AG04450 (cell line): Measurements from ENCODE around the gene SULT1A2. TPM values are rescaled to one million over a fixed set of nuclear protein-coding genes. Genes with fewer than 3 reads are reported as not detected.

Experiments used
- CTCF ChIA-PET: fragments of 300-600, 350-600 bp; formaldehyde crosslinking; extraction: SDS; loops from one replicate; lab custom pipeline; 2022; ENCODE audit warnings: antibody characterized with exemption, inconsistent platforms; lab: Charles Lee
- POLR2A ChIA-PET: fragments of 350-600 bp; formaldehyde crosslinking; extraction: SDS; loops from one replicate; lab custom pipeline; 2021; ENCODE audit warnings: antibody characterized with exemption, inconsistent platforms; lab: Yijun Ruan, JAX
- DNase-seq: peaks from one replicate; pipeline ENCODE4 v3.0.0-alpha.2; 2011; ENCODE audit warnings: low read depth, low spot score
- H3K27ac ChIP-seq: one replicate; pipeline ENCODE4 v1.5.1; 2012; ENCODE audit warnings: low read depth, low read length, control low read depth
- H3K27me3 ChIP-seq: one replicate; pipeline ENCODE4 v1.6.0; 2012; ENCODE audit warnings: low read length; ENCODE audit not compliant: control insufficient read depth, insufficient read depth
- H3K4me3 ChIP-seq: 2 replicates; pipeline ENCODE4 v1.5.1; 2011; ENCODE audit warnings: mild to moderate bottlenecking, low read depth, low read length, control low read depth
- H3K9me3 ChIP-seq: 2 replicates; pipeline ENCODE4 v1.5.1; 2012; ENCODE audit warnings: low read length; ENCODE audit not compliant: control insufficient read depth, insufficient read depth
- polyA plus RNA-seq: library from polyadenylated mRNA; depleted of rRNA; stranded (reverse); fragments of >200 nt; gene quantifications from 2 replicates; pipeline ENCODE4 v1.2.3, GENCODE V29; 2011
- TF ChIP-seq, protein P1 (sequence below): IDR thresholded peaks from 2 replicates; pipeline ENCODE4 v1.5.1; 2011; ENCODE audit warnings: low read depth, low read length, control low read depth, inconsistent platforms

The SULT1A2 gene
- polyA plus RNA-seq, 1 experiment = 0.12 TPM

DNA sequence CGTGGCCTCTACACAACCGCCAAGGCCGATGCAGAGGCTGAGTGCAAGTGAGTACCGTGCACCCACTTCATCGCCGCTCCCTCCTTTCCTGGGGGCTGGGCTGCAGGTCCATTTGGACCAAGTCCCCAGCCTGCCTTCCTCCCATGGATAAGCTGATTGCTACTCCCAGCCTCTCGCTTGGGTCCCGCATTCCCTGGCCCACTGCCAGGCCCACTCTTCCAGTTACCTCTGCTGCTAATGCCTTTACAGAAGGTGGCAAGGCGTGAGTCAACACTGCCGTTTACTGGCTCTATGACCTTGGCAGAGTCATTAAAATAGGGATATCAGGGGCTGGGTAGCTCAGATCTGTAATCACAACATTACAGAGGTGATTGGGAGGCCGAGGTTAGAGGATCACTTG lies 11.2 kb downstream of the SULT1A2 start:
- POLR2A ChIA-PET = no interaction called here
- CTCF ChIA-PET = no interaction called here
- H3K9me3 ChIP-seq = no peaks in the 10 kb centered on the region
- no peak overlapping the region for H3K4me3 ChIP-seq
- DNase-seq = no peak
- no peak overlapping the region for H3K27ac ChIP-seq
- H3K27me3 ChIP-seq = no peaks in the 10 kb centered on the region
- TF ChIP-seq, protein P1, sequence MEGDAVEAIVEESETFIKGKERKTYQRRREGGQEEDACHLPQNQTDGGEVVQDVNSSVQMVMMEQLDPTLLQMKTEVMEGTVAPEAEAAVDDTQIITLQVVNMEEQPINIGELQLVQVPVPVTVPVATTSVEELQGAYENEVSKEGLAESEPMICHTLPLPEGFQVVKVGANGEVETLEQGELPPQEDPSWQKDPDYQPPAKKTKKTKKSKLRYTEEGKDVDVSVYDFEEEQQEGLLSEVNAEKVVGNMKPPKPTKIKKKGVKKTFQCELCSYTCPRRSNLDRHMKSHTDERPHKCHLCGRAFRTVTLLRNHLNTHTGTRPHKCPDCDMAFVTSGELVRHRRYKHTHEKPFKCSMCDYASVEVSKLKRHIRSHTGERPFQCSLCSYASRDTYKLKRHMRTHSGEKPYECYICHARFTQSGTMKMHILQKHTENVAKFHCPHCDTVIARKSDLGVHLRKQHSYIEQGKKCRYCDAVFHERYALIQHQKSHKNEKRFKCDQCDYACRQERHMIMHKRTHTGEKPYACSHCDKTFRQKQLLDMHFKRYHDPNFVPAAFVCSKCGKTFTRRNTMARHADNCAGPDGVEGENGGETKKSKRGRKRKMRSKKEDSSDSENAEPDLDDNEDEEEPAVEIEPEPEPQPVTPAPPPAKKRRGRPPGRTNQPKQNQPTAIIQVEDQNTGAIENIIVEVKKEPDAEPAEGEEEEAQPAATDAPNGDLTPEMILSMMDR = no peak

DNA sequence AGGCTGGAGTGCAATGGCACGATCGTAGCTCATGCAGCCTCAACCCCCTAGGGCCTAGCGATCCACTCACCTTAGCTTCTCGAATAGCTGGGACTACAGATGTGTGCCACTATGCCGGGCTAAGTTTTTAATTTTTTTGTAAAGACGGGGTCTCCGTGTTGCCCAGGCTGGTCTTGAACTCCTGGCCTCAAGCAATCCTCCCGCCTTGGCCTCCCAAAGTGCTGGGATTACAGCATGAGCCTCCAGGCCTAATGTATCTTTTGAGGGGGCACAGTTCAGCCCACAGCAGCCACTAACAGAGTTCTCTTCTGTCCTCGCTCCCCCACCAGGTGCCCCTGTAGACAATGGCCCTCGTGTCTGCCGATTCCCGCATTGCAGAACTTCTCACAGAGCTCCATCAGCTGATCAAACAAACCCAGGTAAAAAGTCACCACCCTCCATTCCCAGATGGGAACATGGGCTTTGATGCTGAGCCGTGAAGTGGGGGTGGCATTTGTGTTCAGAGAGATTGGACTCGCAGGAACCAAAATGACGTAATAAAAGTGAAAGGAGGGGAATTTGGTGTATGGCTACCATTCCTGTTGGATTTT lies 16.0 kb downstream of the SULT1A2 start:
- ChIA-PET POLR2A (no interaction called here), CTCF (no interaction called here)
- no peak overlapping the region for H3K4me3 ChIP-seq
- DNase-seq = no peak
- H3K27ac ChIP-seq = no peak overlapping the region
- no peaks in the 10 kb centered on the region for H3K27me3 ChIP-seq
- TF ChIP-seq, protein P1 = no peak
- no peaks in the 10 kb centered on the region for H3K9me3 ChIP-seq

DNA sequence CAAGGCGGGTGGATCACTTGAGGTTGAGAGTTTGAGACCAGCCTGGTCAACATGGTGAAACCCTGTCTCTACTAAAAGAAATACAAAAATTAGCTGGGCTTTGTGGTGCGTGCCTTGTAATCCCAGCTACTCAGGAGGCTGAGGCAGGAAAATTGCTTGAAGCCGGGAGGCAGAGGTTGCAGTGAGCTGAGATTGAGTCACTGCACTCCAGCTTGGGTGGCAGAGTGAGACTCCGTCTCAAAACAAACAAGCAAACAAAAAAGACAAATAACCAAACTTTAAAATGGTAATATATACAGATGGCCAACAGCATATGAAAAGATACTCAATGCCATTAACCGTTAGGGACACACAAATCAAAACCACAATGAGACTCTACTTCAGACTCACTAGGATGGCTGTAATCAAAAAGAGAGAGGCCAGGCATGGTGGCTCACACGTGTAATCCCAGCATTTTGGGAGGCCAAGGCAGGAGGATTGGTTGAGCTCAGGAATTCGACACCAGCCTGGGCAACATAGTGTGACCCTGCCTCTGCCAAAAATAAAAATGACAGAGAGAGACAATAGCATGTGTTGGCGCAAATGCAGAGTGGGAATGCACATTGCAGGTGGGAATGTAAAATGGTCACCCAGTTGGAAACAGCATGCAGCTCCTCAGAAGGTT lies 21.3 kb downstream of the SULT1A2 start:
- Histone ChIP-seq H3K27ac (no peak overlapping the region), H3K27me3 (no peaks in the 10 kb centered on the region), H3K9me3 (no peaks in the 10 kb centered on the region), H3K4me3 (no peak overlapping the region)
- ChIA-PET CTCF (no interaction called here), POLR2A (no interaction called here)
- no peak for DNase-seq
- TF ChIP-seq, protein P1 = no peak

DNA sequence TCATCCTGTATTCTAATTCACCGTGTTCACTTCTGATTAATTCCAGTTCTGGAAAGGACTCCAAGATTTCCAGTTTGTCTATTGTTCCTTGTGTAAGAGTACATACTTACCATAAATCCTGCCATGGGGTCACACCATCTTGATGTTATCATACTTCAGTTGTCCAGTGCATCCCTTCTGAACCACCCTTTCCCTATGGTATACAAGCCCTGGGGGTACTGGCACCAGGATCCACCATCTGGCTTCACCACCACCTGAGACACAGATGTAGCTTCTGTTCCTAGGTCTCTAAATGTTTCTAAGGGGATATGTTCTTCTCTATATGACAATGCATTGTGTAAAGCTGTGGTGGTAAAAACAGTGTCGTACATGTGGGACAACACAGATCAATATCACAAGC lies 21.9 kb downstream of the SULT1A2 start:
- ChIA-PET POLR2A (no interaction called here), CTCF (no interaction called here)

More for the DNA sequence above, 21.9 kb downstream of the SULT1A2 start:
- DNase-seq = no peak
- TF ChIP-seq, protein P1 = no peak
- Histone ChIP-seq H3K4me3 (no peak overlapping the region), H3K27ac (no peak overlapping the region), H3K9me3 (no peaks in the 10 kb centered on the region; the same call in 1 of the 2 replicates), H3K27me3 (no peaks in the 10 kb centered on the region)
